Activated T-helper 2 cell treated with anti-CD3 and anti-CD28 coated beads, Interferon-gamma antibody, Interleukin-2, Interleukin-4, amounts not matched to agents 10 μg/mL and 5 μg/mL and 100 μg/mL, durations not matched to agents 14 hours and 24 hours and 36 hours (primary cell): ENCODE data around the gene CADPS2. TPM values are rescaled to one million over a fixed set of nuclear protein-coding genes. Genes with fewer than 3 reads are reported as not detected.

Experiments
- DNase-seq: peaks from one replicate; pipeline ENCODE4 v3.0.0; 2021; ENCODE audit warnings: low spot score
- H3K27ac Mint-ChIP-seq: one replicate; pipeline ENCODE4 v1.8.0; 2021; ENCODE audit warnings: mixed read lengths
- H3K27me3 Mint-ChIP-seq: one replicate; pipeline ENCODE4 v1.8.0; 2021; ENCODE audit warnings: low read depth, mixed read lengths
- H3K36me3 Mint-ChIP-seq: one replicate; pipeline ENCODE4 v1.8.0; 2021; ENCODE audit warnings: low read depth, mixed read lengths
- H3K4me1 Mint-ChIP-seq: one replicate; pipeline ENCODE4 v1.8.0; 2021; ENCODE audit warnings: low read depth, mixed read lengths
- H3K4me3 Mint-ChIP-seq: one replicate; pipeline ENCODE4 v1.8.0; 2021; ENCODE audit warnings: low read depth, mild to moderate bottlenecking, moderate library complexity, mixed read lengths
- H3K9me3 Mint-ChIP-seq: one replicate; pipeline ENCODE4 v1.8.0; 2021; ENCODE audit warnings: mixed read lengths
- intact Hi-C: fragments of 100-400 bp; cut with micrococcal nuclease; formaldehyde crosslinking; loops from one replicate; pipeline ENCODE4 v1.15.1; 2023
- total RNA-seq: library from RNA; stranded (reverse); gene quantifications from 2 replicates; pipeline ENCODE4 v1.2.3, GENCODE V29; 2022

The CADPS2 gene
- not detected in 2 replicates for total RNA-seq

DNA sequence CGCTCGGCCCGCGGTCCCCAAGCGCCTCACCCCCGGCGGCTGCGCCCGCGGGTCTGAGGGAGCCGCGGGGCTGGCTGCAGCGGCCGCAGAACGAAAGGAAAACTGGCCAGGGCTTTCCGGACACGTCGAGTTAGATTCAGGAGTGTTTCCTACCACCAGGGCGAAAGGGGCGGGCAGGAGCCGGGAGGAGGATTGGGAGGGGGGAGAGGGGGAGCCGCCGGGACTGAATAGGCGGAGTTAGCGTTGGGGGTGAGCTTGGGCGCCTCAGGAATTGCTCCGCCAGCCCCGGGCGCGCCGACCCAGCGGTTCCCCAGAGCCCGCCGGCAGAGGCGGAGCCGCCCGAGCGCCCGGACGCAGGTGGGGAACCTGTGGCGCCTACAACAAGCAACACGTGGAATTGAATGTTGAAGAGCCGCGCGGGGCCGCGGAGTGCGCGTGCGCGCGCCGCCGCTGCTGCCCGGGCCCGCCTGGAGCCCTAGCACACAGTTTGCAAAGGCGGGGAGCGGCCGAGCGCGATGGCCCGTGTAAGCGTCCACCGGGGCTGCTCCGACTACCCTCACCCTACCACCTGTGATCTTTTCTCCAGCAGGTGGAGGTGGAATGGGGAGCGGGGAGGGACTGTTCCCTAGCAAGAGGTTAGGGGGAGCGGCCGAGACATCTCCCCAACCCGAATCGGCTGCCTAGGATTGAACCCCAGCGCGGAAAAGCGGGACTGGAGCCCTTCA is at the start of gene CADPS2:
Gene CADPS2 (minus strand): TSS at position 104 of the 725 bp plus-strand sequence. CDS start 123 bp downstream, outside the sequence.
- intact Hi-C loops: loop anchor here (5.0 kb wide), 1 partner anchor 584 kb away; the partner anchor contains the start of gene FEZF1

DNA sequence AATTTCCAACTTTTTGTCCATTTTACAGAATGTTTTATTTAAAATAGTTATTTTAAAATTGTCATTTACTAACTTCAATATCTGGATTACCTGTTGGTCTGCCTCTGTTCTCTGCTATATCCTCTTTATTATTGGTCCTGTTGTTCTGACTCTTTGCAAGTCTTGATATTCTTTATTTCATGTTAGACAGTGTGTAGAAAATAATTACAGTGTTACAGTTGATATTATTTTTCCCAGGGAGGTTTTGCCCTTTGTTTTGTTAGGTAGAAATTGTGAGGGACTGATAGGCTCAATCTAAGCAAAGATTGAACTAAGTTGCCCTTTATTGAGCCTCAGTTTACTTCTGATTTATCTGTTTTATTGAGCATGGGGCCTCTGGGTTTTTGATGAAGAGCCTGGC is 49.4 kb upstream of the CADPS2 start:
- Mint-ChIP-seq H3K27ac (no peak overlapping the region), H3K4me1 (no peaks in the 10 kb centered on the region), H3K4me3 (no peak overlapping the region), H3K36me3 (no peaks in the 10 kb centered on the region), H3K9me3 (peaks cover 12% of the 10 kb centered on the region), H3K27me3 (no peaks in the 10 kb centered on the region)
- intact Hi-C loops: no loop called here
- no peak for DNase-seq

More for the DNA sequence above, at the start of gene CADPS2:
- peaks cover 9% of the 10 kb centered on the region for H3K4me1 Mint-ChIP-seq
- no peaks in the 10 kb centered on the region for H3K9me3 Mint-ChIP-seq
- no peaks in the 10 kb centered on the region for H3K36me3 Mint-ChIP-seq
- peak within 1 kb of the TSS; percentile 55 for H3K4me3 Mint-ChIP-seq
- peaks cover 51% of the 10 kb centered on the region for H3K27me3 Mint-ChIP-seq
- H3K27ac Mint-ChIP-seq: no peak within 1 kb of the TSS
- DNase-seq: no peak

DNA sequence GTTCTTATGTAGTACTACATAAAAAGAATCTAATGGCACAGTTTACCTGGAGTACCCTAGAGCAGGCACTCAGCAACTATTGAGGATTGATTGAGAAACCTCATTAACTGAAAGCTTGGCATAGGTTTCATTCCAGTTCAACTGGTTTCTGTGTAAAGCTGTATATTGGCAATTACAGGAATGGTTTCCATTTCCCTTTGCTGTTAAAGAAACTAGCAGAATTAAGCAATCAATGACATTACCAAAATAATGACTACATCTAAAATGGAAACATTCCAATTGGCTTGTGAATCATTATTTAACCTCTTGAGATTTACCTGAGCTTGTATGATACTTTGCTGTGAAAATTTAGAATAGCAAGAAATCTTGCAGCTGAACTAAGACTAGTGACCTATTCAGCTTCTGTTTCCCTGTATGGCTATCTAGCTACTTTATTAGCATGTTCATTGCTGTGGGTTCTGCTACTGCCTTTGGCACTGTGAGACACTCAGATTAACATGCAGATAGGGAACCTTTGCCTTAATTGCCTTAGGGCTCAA is 33.5 kb upstream of the CADPS2 start:
- Mint-ChIP-seq H3K27me3 (no peaks in the 10 kb centered on the region), H3K27ac (no peak overlapping the region), H3K9me3 (peaks cover under 1% of the 10 kb centered on the region), H3K4me1 (no peaks in the 10 kb centered on the region), H3K4me3 (no peak overlapping the region), H3K36me3 (no peaks in the 10 kb centered on the region)
- intact Hi-C loops: no loop called here
- no peak for DNase-seq

DNA sequence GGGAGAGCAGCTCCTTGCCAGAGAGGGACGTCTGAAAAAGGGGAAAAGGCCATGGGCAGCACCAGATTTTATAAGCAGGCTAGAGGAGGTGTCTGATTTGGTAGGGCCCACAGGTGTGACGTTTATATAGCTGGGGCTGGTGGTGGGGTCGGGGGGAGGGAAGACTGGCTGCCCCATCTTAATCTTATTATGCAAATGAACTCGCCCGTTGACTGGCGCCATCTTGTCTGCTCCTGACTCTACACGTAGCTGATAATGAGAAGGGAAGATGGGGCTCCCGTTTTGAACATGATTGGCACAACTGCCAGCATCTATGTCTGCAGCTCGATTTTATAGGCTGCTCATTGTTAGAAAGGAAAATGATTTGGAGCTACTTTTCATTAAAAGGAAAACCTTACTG is 28.6 kb upstream of the CADPS2 start:
- Mint-ChIP-seq H3K27me3 (no peaks in the 10 kb centered on the region), H3K27ac (no peak overlapping the region), H3K4me1 (no peaks in the 10 kb centered on the region), H3K36me3 (no peaks in the 10 kb centered on the region), H3K4me3 (no peak overlapping the region), H3K9me3 (peaks cover 7% of the 10 kb centered on the region)
- no peak for DNase-seq
- intact Hi-C loops: no loop called here

DNA sequence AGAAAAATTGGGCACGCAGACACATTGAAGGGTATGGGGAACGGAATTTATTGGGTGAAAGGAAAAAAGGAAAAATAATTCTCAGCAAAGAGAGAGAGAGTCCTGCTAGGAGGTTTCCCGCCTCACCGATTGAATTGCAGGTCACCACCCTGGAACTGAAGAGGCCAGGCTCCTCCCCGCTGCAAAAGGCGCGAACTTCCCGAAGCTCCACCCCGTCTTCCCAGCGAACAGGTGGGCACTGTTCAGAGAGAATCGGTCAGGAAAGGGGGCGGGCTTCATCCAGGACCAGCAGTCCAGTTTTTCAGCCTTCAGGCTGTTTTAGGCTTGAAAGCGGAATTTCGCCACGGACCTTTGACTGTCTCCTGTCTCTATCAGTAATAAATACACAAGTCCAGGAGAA is 27.3 kb upstream of the CADPS2 start:
- Mint-ChIP-seq H3K27me3 (no peaks in the 10 kb centered on the region), H3K9me3 (peaks cover 7% of the 10 kb centered on the region), H3K36me3 (no peaks in the 10 kb centered on the region), H3K4me3 (no peak overlapping the region), H3K27ac (no peak overlapping the region), H3K4me1 (no peaks in the 10 kb centered on the region)
- DNase-seq: no peak
- intact Hi-C loops: no loop called here

DNA sequence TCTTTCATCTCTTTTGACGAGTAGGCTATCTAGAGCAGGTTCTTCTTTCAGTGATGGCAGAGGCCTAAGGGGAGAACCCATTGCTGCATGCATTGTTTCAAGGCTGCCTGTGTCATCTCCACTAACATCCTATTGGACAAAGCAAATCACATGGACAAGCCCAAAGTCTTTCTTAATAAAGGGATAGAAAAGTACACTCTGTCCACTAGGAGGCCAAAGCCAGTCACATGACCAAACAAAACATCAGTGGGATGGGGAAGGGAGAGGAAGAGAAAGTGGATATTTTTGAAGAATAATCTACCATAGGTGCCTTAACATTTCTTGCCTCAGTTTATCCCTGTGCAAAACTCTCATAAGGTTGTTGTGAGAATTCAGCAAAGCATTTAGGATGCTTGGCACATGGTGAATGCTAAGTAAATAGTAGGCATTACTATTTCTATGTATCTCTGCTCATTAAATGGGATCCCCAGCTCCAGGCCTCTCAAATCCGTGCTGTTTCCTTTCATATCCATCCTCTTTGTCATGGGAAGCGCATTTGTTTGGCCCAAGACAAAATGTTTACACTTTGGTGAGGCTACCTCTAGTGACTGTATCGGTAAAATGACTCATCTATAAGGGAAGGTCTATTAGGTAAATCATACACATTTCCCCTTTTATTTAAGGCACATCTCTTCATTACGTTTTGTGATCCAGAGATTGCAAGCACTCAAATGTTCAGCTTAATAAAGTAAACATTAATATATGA is 16.7 kb upstream of the CADPS2 start:
- no peak for DNase-seq
- intact Hi-C loops: no loop called here
- Mint-ChIP-seq H3K36me3 (no peaks in the 10 kb centered on the region), H3K4me1 (no peaks in the 10 kb centered on the region), H3K4me3 (no peak overlapping the region), H3K27me3 (no peaks in the 10 kb centered on the region), H3K9me3 (no peaks in the 10 kb centered on the region), H3K27ac (no peak overlapping the region)

DNA sequence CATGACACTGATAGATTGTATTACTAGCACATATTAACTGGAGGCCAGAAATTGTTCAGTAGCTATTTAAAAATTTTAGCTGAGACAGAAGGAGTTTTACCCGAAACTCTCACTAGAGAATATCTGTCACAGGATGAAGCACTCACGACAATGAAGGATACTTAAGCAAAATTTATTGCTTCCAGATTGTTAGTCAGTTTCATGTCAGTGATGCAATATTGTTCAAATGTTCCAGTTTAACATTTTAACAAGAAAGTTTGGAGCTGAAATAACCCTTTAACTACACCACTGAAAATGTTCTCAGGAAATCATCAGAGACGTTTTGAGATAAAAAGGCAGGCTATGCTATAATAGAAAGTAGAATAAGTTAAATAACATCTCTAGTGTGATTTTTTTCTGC is 15.0 kb upstream of the CADPS2 start:
- Mint-ChIP-seq H3K27ac (no peak overlapping the region), H3K4me1 (no peaks in the 10 kb centered on the region), H3K9me3 (no peaks in the 10 kb centered on the region), H3K4me3 (no peak overlapping the region), H3K36me3 (no peaks in the 10 kb centered on the region), H3K27me3 (no peaks in the 10 kb centered on the region)
- intact Hi-C loops: no loop called here
- DNase-seq: no peak

DNA sequence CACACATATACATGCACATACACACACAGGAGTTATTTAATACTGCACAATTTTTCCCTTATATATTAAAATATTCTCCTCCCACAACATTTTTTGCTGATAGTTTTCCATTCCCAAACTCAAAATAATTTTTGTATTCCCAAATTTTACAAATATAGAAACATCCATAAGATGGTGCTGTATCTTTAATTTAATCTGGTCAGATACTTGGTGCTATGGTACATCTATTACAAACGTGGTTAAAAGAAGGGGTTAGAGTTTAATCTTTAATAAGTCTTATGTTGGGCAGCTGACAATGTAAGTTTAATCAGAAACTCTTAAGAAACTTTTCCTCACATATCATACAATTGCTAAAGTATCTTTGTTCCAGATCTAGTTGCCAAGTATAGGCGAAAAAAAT is 10.2 kb upstream of the CADPS2 start:
- no peaks in the 10 kb centered on the region for H3K4me1 Mint-ChIP-seq
- no peak overlapping the region for H3K27ac Mint-ChIP-seq
- H3K27me3 Mint-ChIP-seq: no peaks in the 10 kb centered on the region
- H3K4me3 Mint-ChIP-seq: no peak overlapping the region
- no peaks in the 10 kb centered on the region for H3K36me3 Mint-ChIP-seq
- no peaks in the 10 kb centered on the region for H3K9me3 Mint-ChIP-seq
- intact Hi-C loops: no loop called here
- DNase-seq: no peak

DNA sequence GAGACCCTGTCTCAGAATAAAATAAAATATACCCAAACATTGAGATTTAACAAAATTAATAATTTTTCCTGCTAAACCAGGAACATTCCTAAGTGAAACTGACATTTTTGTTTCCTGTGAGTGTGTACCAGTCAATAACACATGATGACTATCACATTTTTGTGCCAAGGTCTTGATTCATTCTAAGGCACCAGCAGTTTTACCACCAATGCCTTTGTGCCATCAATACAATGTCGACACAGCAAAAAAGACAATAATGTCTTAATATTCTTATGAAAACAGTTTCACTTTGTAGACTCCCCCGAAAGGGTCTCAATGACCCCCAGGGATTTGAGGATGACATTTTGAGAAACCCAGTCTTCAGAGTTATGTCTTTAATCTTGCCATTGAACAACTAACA is 7.2 kb upstream of the CADPS2 start:
- intact Hi-C loops: no loop called here

DNA sequence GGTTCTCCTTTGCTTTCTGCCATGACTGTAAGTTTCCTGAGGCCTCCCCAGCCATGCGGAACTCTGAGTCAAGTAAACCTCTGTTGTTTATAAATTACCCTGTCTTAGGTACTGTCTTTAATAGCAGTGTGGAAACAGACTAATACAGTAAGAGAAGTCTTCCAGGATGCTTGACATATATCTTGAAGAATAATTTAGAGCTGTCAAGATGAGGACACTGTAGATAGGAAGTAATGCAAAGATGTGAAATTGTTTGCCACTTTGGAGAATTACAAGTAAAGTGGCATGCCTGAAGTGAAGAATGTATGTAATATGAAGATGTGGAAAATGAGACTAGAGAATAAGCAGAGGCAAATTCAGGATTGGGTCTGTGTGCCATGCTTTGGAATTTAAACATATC is 2.9 kb upstream of the CADPS2 start:
- intact Hi-C loops: loop anchor here (5.0 kb wide), 1 partner anchor 587 kb away; the partner anchor contains the start of gene FEZF1

More for the DNA sequence above, 7.2 kb upstream of the CADPS2 start:
- Mint-ChIP-seq H3K4me1 (no peaks in the 10 kb centered on the region), H3K9me3 (no peaks in the 10 kb centered on the region), H3K4me3 (no peak overlapping the region), H3K27ac (no peak overlapping the region), H3K36me3 (no peaks in the 10 kb centered on the region), H3K27me3 (peaks cover 8% of the 10 kb centered on the region)
- DNase-seq: no peak

DNA sequence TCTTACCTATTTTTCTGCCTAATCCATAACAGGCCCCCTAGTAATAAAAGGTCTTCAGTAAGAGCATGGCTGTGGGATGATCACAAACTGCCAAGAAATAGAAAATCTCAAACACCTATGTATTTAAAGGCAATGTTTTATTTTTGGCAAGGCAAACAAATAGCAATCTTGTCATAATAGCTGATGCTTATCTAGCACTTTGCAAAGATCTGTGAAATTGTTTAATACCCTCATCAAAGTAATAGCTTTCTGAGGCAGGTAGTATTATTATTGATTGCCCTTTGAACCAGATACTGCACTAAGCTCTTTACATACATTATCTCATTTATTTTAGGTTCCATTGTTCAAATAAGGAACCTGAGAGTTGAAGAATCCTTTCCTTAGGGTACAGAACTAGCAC is 1.6 kb upstream of the CADPS2 start:
- peaks cover 48% of the 10 kb centered on the region for H3K27me3 Mint-ChIP-seq
- peaks cover 9% of the 10 kb centered on the region for H3K4me1 Mint-ChIP-seq
- no peak for DNase-seq
- H3K4me3 Mint-ChIP-seq: no peak overlapping the region
- no peaks in the 10 kb centered on the region for H3K9me3 Mint-ChIP-seq
- H3K36me3 Mint-ChIP-seq: no peaks in the 10 kb centered on the region
- no peak overlapping the region for H3K27ac Mint-ChIP-seq
- intact Hi-C loops: loop anchor here (5.0 kb wide), 1 partner anchor 586 kb away; the partner anchor contains the start of gene FEZF1

More for the DNA sequence above, 2.9 kb upstream of the CADPS2 start:
- Mint-ChIP-seq H3K36me3 (no peaks in the 10 kb centered on the region), H3K9me3 (no peaks in the 10 kb centered on the region), H3K4me3 (no peak overlapping the region), H3K4me1 (peaks cover 9% of the 10 kb centered on the region), H3K27ac (no peak overlapping the region), H3K27me3 (peaks cover 42% of the 10 kb centered on the region)
- no peak for DNase-seq

DNA sequence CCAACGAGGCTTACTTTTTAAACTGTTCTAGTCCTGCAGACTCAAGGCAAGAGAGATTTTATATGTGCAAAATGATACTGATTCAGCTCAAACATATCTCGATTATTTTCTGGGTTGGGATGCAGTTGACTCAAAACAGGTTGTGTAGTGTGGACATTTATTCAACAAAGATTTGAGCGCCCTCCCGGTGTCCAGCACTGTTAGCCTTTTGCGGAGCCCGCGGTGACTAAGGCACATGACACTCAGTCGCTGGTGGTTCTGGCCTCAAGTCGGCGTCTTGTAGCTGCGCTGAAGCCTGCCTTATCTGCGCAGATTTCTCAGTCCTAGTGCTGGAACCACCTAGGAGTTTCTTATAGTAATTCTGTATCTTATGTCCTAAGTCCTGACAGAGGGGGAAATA is 938 bp upstream of the CADPS2 start:
- peak overlapping the region; percentile 48 for H3K4me3 Mint-ChIP-seq
- no peak for DNase-seq
- no peak overlapping the region for H3K27ac Mint-ChIP-seq
- peaks cover 51% of the 10 kb centered on the region for H3K27me3 Mint-ChIP-seq
- intact Hi-C loops: loop anchor here (5.0 kb wide), 1 partner anchor 585 kb away; the partner anchor contains the start of gene FEZF1
- H3K9me3 Mint-ChIP-seq: no peaks in the 10 kb centered on the region
- H3K36me3 Mint-ChIP-seq: no peaks in the 10 kb centered on the region
- peaks cover 9% of the 10 kb centered on the region for H3K4me1 Mint-ChIP-seq
